NT2/D1 (cell line): ENCODE data around the gene RC3H2.

Experiments used
- DNase-seq: peaks from one replicate; pipeline ENCODE4 v3.0.0-alpha.2; 2011; ENCODE audit warnings: low read depth, low spot score
- H3K27me3 ChIP-seq: 2 replicates; pipeline ENCODE4 v1.6.0; 2011; ENCODE audit warnings: mild to moderate bottlenecking; ENCODE audit not compliant: insufficient read length, insufficient read depth
- H3K36me3 ChIP-seq: 2 replicates; pipeline ENCODE4 v1.6.1; 2011; ENCODE audit warnings: mild to moderate bottlenecking, low read length, mixed read lengths; ENCODE audit not compliant: insufficient read depth, insufficient read length
- H3K4me1 ChIP-seq: 2 replicates; pipeline ENCODE4 v1.5.1; 2011; ENCODE audit not compliant: insufficient read depth, insufficient read length
- H3K4me3 ChIP-seq: 2 replicates; pipeline ENCODE4 v1.5.1; 2011; ENCODE audit warnings: low read depth; ENCODE audit not compliant: insufficient read length
- H3K9ac ChIP-seq: 2 replicates; pipeline ENCODE4 v1.6.0; 2011; ENCODE audit warnings: low read depth; ENCODE audit not compliant: insufficient read length
- H3K9me3 ChIP-seq: 2 replicates; pipeline ENCODE4 v1.5.1; 2011; ENCODE audit warnings: mild to moderate bottlenecking, low read length; ENCODE audit not compliant: insufficient read depth
- SUZ12 ChIP-seq: IDR thresholded peaks from 2 replicates; pipeline ENCODE4 v1.6.1; 2011; ENCODE audit not compliant: insufficient read length, insufficient read depth; ENCODE audit errors: extremely low read depth
- YY1 ChIP-seq: IDR thresholded peaks from 2 replicates; pipeline ENCODE4 v1.6.1; 2011; ENCODE audit not compliant: insufficient read length, insufficient read depth
- ZNF274 ChIP-seq: IDR thresholded peaks from 2 replicates; pipeline ENCODE4 v1.6.1; 2011; ENCODE audit warnings: mild to moderate bottlenecking, low read depth, low read length

RC3H2 gene

DNA sequence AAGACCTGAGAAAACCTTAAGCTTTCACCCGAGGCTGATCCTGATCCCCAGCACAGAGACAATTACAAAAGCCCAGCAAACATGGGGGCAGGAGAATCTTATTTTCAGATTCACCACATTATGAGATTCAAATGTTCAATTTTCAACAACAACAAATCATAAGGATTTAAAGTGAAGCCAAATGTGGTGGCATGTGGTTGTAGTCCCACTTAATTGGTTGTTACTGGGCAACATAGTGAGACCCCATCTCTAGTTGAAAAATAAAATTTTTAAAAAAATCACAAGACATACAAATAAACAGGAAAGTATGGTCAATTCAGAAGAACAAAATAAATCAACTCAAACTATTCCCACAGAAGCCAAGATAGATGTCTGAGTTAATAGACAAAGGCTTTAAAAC lies 31.7 kb upstream of the RC3H2 start:
- Histone ChIP-seq H3K27me3 (no peaks in the 10 kb centered on the region), H3K9ac (no peak overlapping the region), H3K36me3 (peaks cover 46% of the 10 kb centered on the region), H3K9me3 (no peaks in the 10 kb centered on the region), H3K4me3 (no peak overlapping the region), H3K4me1 (no peaks in the 10 kb centered on the region)
- no peak for DNase-seq
- TF ChIP-seq YY1: no peak
- no peak for TF ChIP-seq ZNF274

- TF ChIP-seq YY1 (no peak), SUZ12 (no peak), ZNF274 (no peak)
These were observed 31.3 kb upstream of the RC3H2 start for GRCh38 chr9:122936464-122936863.

DNA sequence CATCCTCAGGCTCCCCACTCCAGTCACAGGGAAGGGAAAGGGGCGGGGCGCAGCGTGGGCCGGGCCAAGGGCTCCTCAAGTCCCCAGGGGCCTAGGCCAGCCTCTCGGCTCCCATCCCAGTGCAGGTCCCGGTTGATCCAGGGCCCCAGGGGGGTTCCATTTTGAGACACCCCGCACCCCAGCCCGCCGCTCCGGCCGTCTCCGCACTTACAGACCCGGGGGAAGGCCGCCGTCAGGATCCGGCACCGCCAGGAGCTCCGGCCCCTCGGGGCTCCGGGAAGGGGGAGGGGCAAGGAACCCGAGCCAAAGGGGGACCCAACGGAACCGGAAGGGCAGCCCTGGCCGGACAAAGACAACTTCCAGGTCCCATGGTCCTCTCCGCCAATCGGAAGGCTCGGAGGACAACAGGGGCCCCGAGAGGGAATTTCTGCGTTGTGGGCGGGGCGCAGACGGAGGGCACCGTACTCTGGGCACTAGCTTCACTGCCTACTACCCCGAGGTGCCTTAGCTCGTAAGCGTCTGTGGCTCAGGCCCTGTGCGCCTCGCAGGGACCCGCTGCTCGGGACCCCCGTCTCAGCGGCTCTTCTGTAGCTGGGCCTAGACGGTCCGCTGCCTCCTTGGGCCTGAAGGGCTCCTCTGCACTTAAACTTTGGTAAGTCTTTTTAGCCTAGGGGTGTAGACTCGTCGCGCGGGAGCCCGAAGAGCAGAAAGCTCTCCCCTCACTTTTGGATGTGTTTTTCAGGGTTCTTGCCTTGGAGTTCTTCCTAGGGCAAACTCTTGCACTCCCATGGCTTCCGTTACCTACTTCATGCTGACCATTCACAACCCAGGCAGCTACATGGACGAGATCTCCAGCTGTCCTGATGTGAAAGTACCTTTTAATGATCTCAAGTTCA lies 26.3 kb upstream of the RC3H2 start, which contains the start of gene ZBTB26:
Gene ZBTB26 (minus strand): TSS at position 287 of the 896 bp plus-strand sequence. CDS start 11,578 bp downstream, outside the sequence.
- H3K4me3 ChIP-seq: peak within 1 kb of the TSS; percentile 89
- TF ChIP-seq SUZ12: no peak
- TF ChIP-seq ZNF274: no peak
- no peak for TF ChIP-seq YY1
- peak; percentile 89 for DNase-seq
- H3K36me3 ChIP-seq: peaks cover 23% of the 10 kb centered on the region
- peak within 1 kb of the TSS; percentile 94 for H3K9ac ChIP-seq
- H3K27me3 ChIP-seq: no peaks in the 10 kb centered on the region
- no peaks in the 10 kb centered on the region for H3K9me3 ChIP-seq
- no peaks in the 10 kb centered on the region for H3K4me1 ChIP-seq

More at GRCh38 chr9:122936464-122936863, 31.3 kb upstream of the RC3H2 start:
- Histone ChIP-seq H3K4me3 (no peak overlapping the region), H3K27me3 (no peaks in the 10 kb centered on the region), H3K9ac (no peak overlapping the region), H3K36me3 (peaks cover 46% of the 10 kb centered on the region), H3K9me3 (no peaks in the 10 kb centered on the region), H3K4me1 (no peaks in the 10 kb centered on the region)
- no peak for DNase-seq

- no peak for DNase-seq
- TF ChIP-seq YY1 (no peak), SUZ12 (no peak), ZNF274 (no peak)
- Histone ChIP-seq H3K4me1 (no peaks in the 10 kb centered on the region), H3K9ac (peak overlapping the region; percentile 94), H3K9me3 (no peaks in the 10 kb centered on the region), H3K27me3 (no peaks in the 10 kb centered on the region), H3K4me3 (peak overlapping the region; percentile 89), H3K36me3 (peaks cover 15% of the 10 kb centered on the region)
These were observed 25.5 kb upstream of the RC3H2 start for GRCh38 chr9:122930541-122931225.

GRCh38 chr9:122929796-122930354 lies 24.7 kb upstream of the RC3H2 start:
- Histone ChIP-seq H3K9me3 (no peaks in the 10 kb centered on the region), H3K4me3 (no peak overlapping the region), H3K27me3 (no peaks in the 10 kb centered on the region), H3K4me1 (no peaks in the 10 kb centered on the region), H3K9ac (no peak overlapping the region), H3K36me3 (peaks cover 16% of the 10 kb centered on the region)
- TF ChIP-seq ZNF274 (no peak), YY1 (no peak)
- no peak for DNase-seq

- Histone ChIP-seq H3K9me3 (no peaks in the 10 kb centered on the region), H3K4me3 (no peak overlapping the region), H3K36me3 (peaks cover 19% of the 10 kb centered on the region), H3K27me3 (no peaks in the 10 kb centered on the region), H3K9ac (no peak overlapping the region), H3K4me1 (no peaks in the 10 kb centered on the region)
- TF ChIP-seq YY1 (no peak), SUZ12 (no peak), ZNF274 (no peak)
- DNase-seq: no peak
These were observed 18.8 kb upstream of the RC3H2 start for GRCh38 chr9:122923947-122924346.

GRCh38 chr9:122922713-122923112 lies 17.6 kb upstream of the RC3H2 start:
- no peak for DNase-seq
- Histone ChIP-seq H3K9ac (no peak overlapping the region), H3K9me3 (no peaks in the 10 kb centered on the region), H3K27me3 (no peaks in the 10 kb centered on the region), H3K36me3 (peaks cover 22% of the 10 kb centered on the region), H3K4me3 (no peak overlapping the region), H3K4me1 (no peaks in the 10 kb centered on the region)
- no peak for TF ChIP-seq YY1
- TF ChIP-seq SUZ12: no peak
- TF ChIP-seq ZNF274: no peak
